CD14-positive monocyte (primary cell): ENCODE data around the gene UNC13B. TPM values are rescaled to one million over a fixed set of nuclear protein-coding genes. Genes with fewer than 3 reads are reported as not detected.

Source experiments
- DNase-seq, 3 donors: peaks; one replicate each; pipeline ENCODE4 v3.0.0-alpha.2; 2011 to 2022
- H2AFZ ChIP-seq: 2 replicates; pipeline ENCODE4 v1.6.0; 2012; ENCODE audit warnings: mild to moderate bottlenecking, low read depth, low read length, inconsistent platforms; ENCODE audit not compliant: insufficient read depth, poor library complexity, severe bottlenecking
- H3K27ac ChIP-seq, 2 donors: 1 replicate in 1 of 2; 2 replicates in 1 of 2; pipeline ENCODE4 v1.5.1; 2012 to 2013; ENCODE audit warnings: low read length in 2 of 2, control low read depth in 1 of 2, inconsistent platforms in 1 of 2, low read depth in 1 of 2, mild to moderate bottlenecking in 1 of 2
- H3K27me3 ChIP-seq, 2 donors: one replicate each; pipeline versions ENCODE4 v1.6.0 to v1.6.1; 2011 to 2013; ENCODE audit warnings: low read length in 2 of 2; ENCODE audit not compliant: control insufficient read depth in 2 of 2, insufficient read depth in 2 of 2
- H3K36me3 ChIP-seq, 2 donors: replicated peaks in 1 of 2; 1 replicate in 1 of 2; 2 replicates in 1 of 2; pipeline versions ENCODE4 v1.5.1 to v1.6.1; 2012 to 2013; ENCODE audit warnings: low read length in 2 of 2, control low read depth in 1 of 2, inconsistent platforms in 1 of 2, mild to moderate bottlenecking in 1 of 2; ENCODE audit not compliant: insufficient read depth in 2 of 2, control insufficient read depth in 1 of 2
- H3K4me1 ChIP-seq, 2 donors: 1 replicate in 1 of 2; 2 replicates in 1 of 2; pipeline versions ENCODE4 v1.5.1 to v1.6.1; 2012 to 2013; ENCODE audit warnings: low read length in 2 of 2, control low read depth in 1 of 2, inconsistent platforms in 1 of 2, mild to moderate bottlenecking in 1 of 2, moderate library complexity in 1 of 2; ENCODE audit not compliant: insufficient read depth in 2 of 2, control insufficient read depth in 1 of 2
- H3K4me2 ChIP-seq: replicated peaks from 2 replicates; pipeline ENCODE3; 2012; ENCODE audit warnings: low read length, moderate library complexity, mild to moderate bottlenecking; ENCODE audit not compliant: poor library complexity, severe bottlenecking; ENCODE audit errors: extremely low read depth
- H3K4me3 ChIP-seq, 3 experiments: fragments of 200-600 bp in 1 of 3; sonication (generic) in 1 of 3; replicated peaks in 1 of 3; 1 replicate in 2 of 3; 2 replicates in 1 of 3; pipeline ENCODE4 v1.5.1; 2011 to 2013; ENCODE audit warnings: low read length in 3 of 3, mild to moderate bottlenecking in 3 of 3, control low read depth in 2 of 3, low read depth in 2 of 3, inconsistent platforms in 1 of 3, moderate library complexity in 1 of 3
- H3K79me2 ChIP-seq: 2 replicates; pipeline ENCODE4 v1.6.0; 2012; ENCODE audit warnings: mild to moderate bottlenecking, control low read depth, inconsistent platforms, low read length, moderate library complexity; ENCODE audit not compliant: insufficient read depth
- H3K9ac ChIP-seq: 2 replicates; pipeline ENCODE4 v1.6.0; 2017; ENCODE audit warnings: low read length, mild to moderate bottlenecking; ENCODE audit not compliant: insufficient read depth, poor library complexity, severe bottlenecking
- H3K9me3 ChIP-seq, 2 donors: replicated peaks in 1 of 2; 1 replicate in 1 of 2; 2 replicates in 1 of 2; pipeline versions ENCODE4 v1.5.1 to v1.6.1; 2012 to 2013; ENCODE audit warnings: low read length in 2 of 2, control low read depth in 1 of 2; ENCODE audit not compliant: control insufficient read depth in 1 of 2, insufficient read depth in 1 of 2
- H4K20me1 ChIP-seq: 2 replicates; pipeline ENCODE4 v1.6.0; 2012; ENCODE audit warnings: mild to moderate bottlenecking, low read length, control low read depth, moderate library complexity; ENCODE audit not compliant: insufficient read depth
- H3K27ac Mint-ChIP-seq, 7 donors: one replicate each; pipeline ENCODE4 v1.8.0; 2020; ENCODE audit warnings: mild to moderate bottlenecking in 7 of 7, mixed read lengths in 7 of 7, moderate library complexity in 6 of 7, inconsistent platforms in 2 of 7
- H3K27me3 Mint-ChIP-seq, 3 donors: one replicate each; pipeline ENCODE4 v1.8.0; 2021 to 2022; ENCODE audit warnings: low read depth in 3 of 3, mild to moderate bottlenecking in 3 of 3, mixed read lengths in 3 of 3, moderate library complexity in 3 of 3, inconsistent platforms in 1 of 3
- H3K36me3 Mint-ChIP-seq, 2 donors: one replicate each; pipeline ENCODE4 v1.8.0; 2020; ENCODE audit warnings: mixed read lengths in 2 of 2, inconsistent platforms in 1 of 2, mild to moderate bottlenecking in 1 of 2
- H3K4me1 Mint-ChIP-seq: one replicate; pipeline ENCODE4 v1.8.0; 2020; ENCODE audit warnings: mild to moderate bottlenecking, mixed read lengths
- H3K4me3 Mint-ChIP-seq, 2 donors: one replicate each; pipeline ENCODE4 v1.8.0; 2020; ENCODE audit warnings: mild to moderate bottlenecking in 2 of 2, mixed read lengths in 2 of 2, moderate library complexity in 1 of 2
- H3K9me3 Mint-ChIP-seq, 7 donors: one replicate each; pipeline ENCODE4 v1.8.0; 2020 to 2022; ENCODE audit warnings: mixed read lengths in 7 of 7, mild to moderate bottlenecking in 6 of 7, moderate library complexity in 6 of 7, inconsistent platforms in 2 of 7
- CTCF ChIP-seq: fragments of 200-600 bp; IDR thresholded peaks from one replicate; pipeline ENCODE4 v1.8.0; 2022; ENCODE audit warnings: antibody characterized with exemption, mild to moderate bottlenecking
- WGBS: methylation state at CpG from one replicate; pipeline ENCODE4 v1.1.5; 2013; ENCODE audit warnings: missing lambda C conversion rate; ENCODE audit not compliant: insufficient coverage; 5-methylcytosine and 5-hydroxymethylcytosine counted together
- intact Hi-C, 2 donors: fragments of 100-400 bp; cut with micrococcal nuclease; formaldehyde crosslinking; loops; one replicate each; pipeline versions ENCODE4 v1.15.0 to v1.15.1; 2023
- polyA plus RNA-seq, 3 donors: library from polyadenylated mRNA; depleted of rRNA in 1 of 3; unstranded in 2 of 3; stranded (reverse) in 1 of 3; fragments of 300-500 nt in 2 of 3; fragments of >200 nt in 1 of 3; fragmentation: Illumina TruSeq in 2 of 3; gene quantifications; 1 replicate in 2 of 3; 2 replicates in 1 of 3; pipeline ENCODE4 v1.2.3, GENCODE V29; 2012 to 2021

UNC13B gene
- polyA plus RNA-seq, 3 donors, result 0.41 to 0.81 (median 0.66) TPM

- H3K27ac Mint-ChIP-seq, result peak overlapping the region in 1 of 7 donors; percentile 6
- H3K27me3 ChIP-seq, result no peaks in the 10 kb centered on the region
- no peaks in the 10 kb centered on the region for H3K79me2 ChIP-seq
- no peak for TF ChIP-seq CTCF
- no peak overlapping the region for H3K27ac ChIP-seq
- DNase-seq, result no peak
- no peak overlapping the region for H2AFZ ChIP-seq
- H3K4me3 Mint-ChIP-seq, result peak overlapping the region in 1 of 2 donors; percentile 41
- H3K4me3 ChIP-seq, result no peak overlapping the region
- H3K4me1 Mint-ChIP-seq, result peaks cover 9% of the 10 kb centered on the region
- no peak overlapping the region for H3K9ac ChIP-seq
- H3K9me3 ChIP-seq, result no peaks in the 10 kb centered on the region
- H3K4me1 ChIP-seq, result peaks cover 0 to 8% of the 10 kb centered on the region in 2 donors
- peaks cover 0 to 2% (median 0%) of the 10 kb centered on the region in 7 donors for H3K9me3 Mint-ChIP-seq
- 4% methylated on average over 5 of the region's 5 CpGs for WGBS
- peaks cover 0 to 2% (median 0%) of the 10 kb centered on the region in 3 donors for H3K27me3 Mint-ChIP-seq
- no peaks in the 10 kb centered on the region for H3K36me3 Mint-ChIP-seq
- no peaks in the 10 kb centered on the region for H4K20me1 ChIP-seq
- H3K36me3 ChIP-seq, result no peaks in the 10 kb centered on the region
- intact Hi-C loops, result no loop called here
- no peak overlapping the region for H3K4me2 ChIP-seq
Observed at GRCh38 chr9:35341585-35341984, 179.8 kb downstream of the UNC13B start.

- H4K20me1 ChIP-seq, result no peaks in the 10 kb centered on the region
- Mint-ChIP-seq H3K36me3 (no peaks in the 10 kb centered on the region), H3K4me3 (no peak overlapping the region), H3K27ac (no peak overlapping the region), H3K4me1 (peaks cover 9% of the 10 kb centered on the region), H3K9me3 (peaks cover 0 to 2% (median 0%) of the 10 kb centered on the region in 7 donors), H3K27me3 (peaks cover 0 to 2% (median 0%) of the 10 kb centered on the region in 3 donors)
- no CpG with 5 or more reads among the region's 4 CpGs for WGBS
- no peak overlapping the region for H3K27ac ChIP-seq
- H3K9ac ChIP-seq, result no peak overlapping the region
- H3K4me2 ChIP-seq, result no peak overlapping the region
- intact Hi-C loops, result no loop called here
- TF ChIP-seq CTCF, result no peak
- H3K36me3 ChIP-seq, result no peaks in the 10 kb centered on the region
- H3K4me1 ChIP-seq, result peaks cover 0 to 8% of the 10 kb centered on the region in 2 donors
- no peaks in the 10 kb centered on the region for H3K27me3 ChIP-seq
- DNase-seq, result no peak
- no peaks in the 10 kb centered on the region for H3K9me3 ChIP-seq
- H3K4me3 ChIP-seq, result no peak overlapping the region
- H2AFZ ChIP-seq, result no peak overlapping the region
- no peaks in the 10 kb centered on the region for H3K79me2 ChIP-seq
Observed at GRCh38 chr9:35342221-35342958, 180.6 kb downstream of the UNC13B start.
